Fibroblast of mammary gland (primary cell): ENCODE data around the gene DENND4B.
A peak's percentile ranks its signal among the peaks of the same experiment; 100 is the strongest.

Experiments
- DNase-seq: peaks from one replicate; pipeline ENCODE4 v3.0.0-alpha.2; 2010; ENCODE audit warnings: low read depth
- H3K4me3 ChIP-seq: 2 replicates; pipeline ENCODE4 v1.5.1; 2011; ENCODE audit warnings: low read depth, mild to moderate bottlenecking, low read length, moderate library complexity; ENCODE audit not compliant: control insufficient read depth
- TF ChIP-seq, protein P1 (sequence below): conservative IDR thresholded peaks from 2 replicates; pipeline ENCODE4 v1.5.1; 2011; ENCODE audit warnings: low read depth, low read length, inconsistent platforms; ENCODE audit not compliant: control insufficient read depth, insufficient read depth

Gene DENND4B

DNA sequence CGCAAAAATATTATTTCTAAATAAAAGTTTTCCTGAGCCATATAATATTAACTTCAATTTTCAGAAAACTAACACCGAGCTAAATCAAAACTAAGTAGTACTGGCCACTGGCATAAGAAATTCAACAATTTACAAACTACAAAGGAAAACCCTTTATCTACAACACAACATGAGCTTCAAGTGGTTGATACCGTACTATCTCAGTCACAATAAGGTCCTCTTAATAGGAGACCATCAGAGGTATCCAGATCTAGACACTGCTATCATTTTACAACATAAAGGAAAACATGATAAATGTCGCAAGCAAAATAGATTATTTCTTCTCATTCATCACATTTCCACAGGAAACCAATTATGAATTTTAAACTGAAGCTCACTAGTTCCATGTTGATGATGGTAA lies 63.3 kb downstream of the DENND4B start:
- TF ChIP-seq, protein P1, sequence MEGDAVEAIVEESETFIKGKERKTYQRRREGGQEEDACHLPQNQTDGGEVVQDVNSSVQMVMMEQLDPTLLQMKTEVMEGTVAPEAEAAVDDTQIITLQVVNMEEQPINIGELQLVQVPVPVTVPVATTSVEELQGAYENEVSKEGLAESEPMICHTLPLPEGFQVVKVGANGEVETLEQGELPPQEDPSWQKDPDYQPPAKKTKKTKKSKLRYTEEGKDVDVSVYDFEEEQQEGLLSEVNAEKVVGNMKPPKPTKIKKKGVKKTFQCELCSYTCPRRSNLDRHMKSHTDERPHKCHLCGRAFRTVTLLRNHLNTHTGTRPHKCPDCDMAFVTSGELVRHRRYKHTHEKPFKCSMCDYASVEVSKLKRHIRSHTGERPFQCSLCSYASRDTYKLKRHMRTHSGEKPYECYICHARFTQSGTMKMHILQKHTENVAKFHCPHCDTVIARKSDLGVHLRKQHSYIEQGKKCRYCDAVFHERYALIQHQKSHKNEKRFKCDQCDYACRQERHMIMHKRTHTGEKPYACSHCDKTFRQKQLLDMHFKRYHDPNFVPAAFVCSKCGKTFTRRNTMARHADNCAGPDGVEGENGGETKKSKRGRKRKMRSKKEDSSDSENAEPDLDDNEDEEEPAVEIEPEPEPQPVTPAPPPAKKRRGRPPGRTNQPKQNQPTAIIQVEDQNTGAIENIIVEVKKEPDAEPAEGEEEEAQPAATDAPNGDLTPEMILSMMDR: no peak
- no peak overlapping the region for H3K4me3 ChIP-seq
- DNase-seq: no peak

DNA sequence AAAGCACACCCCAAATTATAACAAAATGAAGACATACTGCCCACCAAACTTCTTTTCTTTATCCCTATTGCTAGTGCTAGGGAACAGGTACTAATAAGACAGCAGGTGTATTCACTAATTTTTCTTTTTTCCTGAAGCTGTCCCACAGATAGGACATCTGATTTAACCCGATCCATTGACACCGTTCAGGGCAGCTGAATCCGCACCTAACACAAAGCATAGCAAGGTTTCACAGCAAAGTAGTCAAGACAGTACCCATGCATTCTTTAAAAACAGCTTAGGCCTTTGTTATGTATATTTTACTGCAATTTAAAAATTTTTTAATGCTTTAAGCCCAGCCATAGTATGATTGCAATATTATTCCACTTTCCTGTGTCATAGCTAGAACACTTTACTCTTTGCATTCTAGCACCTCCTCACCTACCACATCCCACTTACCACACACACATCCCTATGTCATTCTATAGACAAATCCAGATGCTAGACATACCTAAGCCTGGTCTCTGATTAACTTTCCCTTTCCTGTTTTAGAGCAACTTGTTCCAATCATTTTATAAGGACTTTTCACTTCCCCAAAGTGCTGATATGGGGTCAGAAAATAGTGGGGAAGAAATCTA lies 64.1 kb downstream of the DENND4B start:
- TF ChIP-seq, protein P1: no peak
- DNase-seq: no peak

DNA sequence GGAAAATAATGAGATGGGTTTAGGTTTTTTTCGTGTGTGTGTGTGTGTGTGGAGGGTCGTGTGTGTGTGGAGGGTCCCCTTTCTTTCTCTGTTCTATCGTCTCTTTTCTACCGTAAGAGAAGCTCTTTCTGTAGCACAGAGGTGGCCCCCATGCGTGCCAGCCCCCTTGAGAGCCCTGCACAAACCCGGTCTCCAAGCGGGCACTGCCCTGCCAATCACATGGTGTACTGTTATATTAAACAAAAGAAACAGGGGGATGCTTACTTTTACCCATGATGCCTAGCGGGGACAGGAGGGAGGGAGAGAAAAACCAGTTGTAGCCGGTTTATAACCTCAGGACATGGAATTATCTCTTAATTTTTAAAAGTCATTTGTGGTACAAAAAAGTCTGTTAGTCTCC lies 64.8 kb downstream of the DENND4B start:
- H3K4me3 ChIP-seq: peak overlapping the region; percentile 18
- TF ChIP-seq, protein P1: no peak
- peak; percentile 29 for DNase-seq

More for the DNA sequence above, 64.1 kb downstream of the DENND4B start:
- no peak overlapping the region for H3K4me3 ChIP-seq

DNA sequence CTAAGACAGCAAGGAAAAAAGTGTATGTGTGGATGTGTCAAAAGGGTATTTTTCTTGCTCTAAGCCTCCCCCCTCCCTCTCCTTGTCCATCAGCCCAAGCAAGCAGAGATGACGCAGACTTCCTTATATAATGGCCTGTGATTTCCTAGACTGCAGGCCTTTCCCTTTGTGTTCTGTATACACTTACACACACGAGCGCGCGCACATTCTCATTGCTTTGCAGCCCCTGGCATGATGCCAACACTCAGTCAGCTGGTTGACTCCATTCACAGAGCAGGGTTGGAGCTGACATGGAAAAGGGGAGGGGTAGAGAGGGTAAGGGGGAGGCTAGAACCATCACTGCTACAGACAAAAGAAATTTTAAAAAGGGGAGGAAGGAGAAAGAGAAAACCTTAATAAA lies 65.6 kb downstream of the DENND4B start:
- peak; percentile 86 for DNase-seq
- TF ChIP-seq, protein P1: no peak
- no peak overlapping the region for H3K4me3 ChIP-seq

DNA sequence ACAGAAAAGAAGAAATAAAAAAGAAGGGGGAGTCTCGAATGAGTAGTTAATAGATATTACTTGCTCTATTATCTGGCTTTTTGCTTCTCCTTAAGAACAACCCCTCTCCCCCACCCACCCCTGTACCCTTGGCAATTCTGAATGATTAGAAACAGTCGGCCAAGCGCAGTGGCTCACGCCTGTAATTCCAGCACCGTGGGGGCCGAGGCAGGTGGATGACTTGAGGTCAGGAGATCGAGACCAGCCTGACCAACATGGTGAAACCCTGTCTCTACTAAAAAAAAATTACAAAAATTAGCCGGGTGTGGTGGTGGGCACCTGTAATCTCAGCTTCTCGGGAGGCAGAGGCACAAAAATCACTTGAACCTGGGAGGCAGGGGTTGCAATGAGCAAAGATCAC lies 66.5 kb downstream of the DENND4B start:
- DNase-seq: no peak
- TF ChIP-seq, protein P1: no peak
- H3K4me3 ChIP-seq: no peak overlapping the region
